VCaP (cell line): ENCODE measurements around the gene EYA2.

Experiments used
- H3K27ac ChIP-seq: fragments of 450-650 bp; 2 replicates; pipeline ENCODE4 v1.5.1; 2017
- TF ChIP-seq, protein P1 (sequence below): fragments of 450-650 bp; conservative IDR thresholded peaks from 2 replicates; pipeline ENCODE4 v1.5.1; 2017; ENCODE audit warnings: mild to moderate bottlenecking, moderate library complexity

Gene EYA2

DNA sequence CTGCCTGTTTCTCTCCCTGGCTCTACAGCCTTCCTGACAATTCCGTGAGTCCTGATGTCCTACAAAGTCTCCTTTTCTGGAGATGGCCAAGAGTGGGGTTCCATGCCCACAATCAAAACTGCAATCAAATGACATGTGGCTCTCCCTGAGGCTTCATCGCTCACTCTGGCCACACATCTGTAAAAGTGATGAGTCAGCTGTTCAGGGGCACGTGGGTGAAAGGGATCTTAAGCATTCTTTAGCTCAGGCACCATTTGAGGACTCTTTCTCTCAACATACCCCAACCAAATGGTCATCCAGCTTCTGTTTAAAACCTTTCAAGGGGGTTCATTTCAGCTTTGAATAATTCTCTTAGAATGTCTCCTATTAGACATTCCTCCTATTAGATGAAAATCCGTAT lies 42.3 kb upstream of the EYA2 start:
- TF ChIP-seq, protein P1, sequence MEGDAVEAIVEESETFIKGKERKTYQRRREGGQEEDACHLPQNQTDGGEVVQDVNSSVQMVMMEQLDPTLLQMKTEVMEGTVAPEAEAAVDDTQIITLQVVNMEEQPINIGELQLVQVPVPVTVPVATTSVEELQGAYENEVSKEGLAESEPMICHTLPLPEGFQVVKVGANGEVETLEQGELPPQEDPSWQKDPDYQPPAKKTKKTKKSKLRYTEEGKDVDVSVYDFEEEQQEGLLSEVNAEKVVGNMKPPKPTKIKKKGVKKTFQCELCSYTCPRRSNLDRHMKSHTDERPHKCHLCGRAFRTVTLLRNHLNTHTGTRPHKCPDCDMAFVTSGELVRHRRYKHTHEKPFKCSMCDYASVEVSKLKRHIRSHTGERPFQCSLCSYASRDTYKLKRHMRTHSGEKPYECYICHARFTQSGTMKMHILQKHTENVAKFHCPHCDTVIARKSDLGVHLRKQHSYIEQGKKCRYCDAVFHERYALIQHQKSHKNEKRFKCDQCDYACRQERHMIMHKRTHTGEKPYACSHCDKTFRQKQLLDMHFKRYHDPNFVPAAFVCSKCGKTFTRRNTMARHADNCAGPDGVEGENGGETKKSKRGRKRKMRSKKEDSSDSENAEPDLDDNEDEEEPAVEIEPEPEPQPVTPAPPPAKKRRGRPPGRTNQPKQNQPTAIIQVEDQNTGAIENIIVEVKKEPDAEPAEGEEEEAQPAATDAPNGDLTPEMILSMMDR = no peak
- H3K27ac ChIP-seq = no peak overlapping the region

- H3K27ac ChIP-seq = no peak overlapping the region
- TF ChIP-seq, protein P1 = no peak
These were observed 40.7 kb upstream of the EYA2 start for GRCh38 chr20:46853926-46854325.

GRCh38 chr20:46857061-46857831 lies 37.4 kb upstream of the EYA2 start:
- no peak overlapping the region for H3K27ac ChIP-seq
- TF ChIP-seq, protein P1 = no peak

GRCh38 chr20:46865824-46866223 lies 28.8 kb upstream of the EYA2 start:
- TF ChIP-seq, protein P1 = no peak
- H3K27ac ChIP-seq = no peak overlapping the region

GRCh38 chr20:46870041-46870440 lies 24.6 kb upstream of the EYA2 start:
- no peak overlapping the region for H3K27ac ChIP-seq
- TF ChIP-seq, protein P1 = no peak

- TF ChIP-seq, protein P1 = no peak
- H3K27ac ChIP-seq = no peak overlapping the region
These were observed 22.1 kb upstream of the EYA2 start for GRCh38 chr20:46872328-46873211.

- no peak overlapping the region for H3K27ac ChIP-seq
- TF ChIP-seq, protein P1 = no peak
These were observed 19.6 kb upstream of the EYA2 start for GRCh38 chr20:46875059-46875458.
